Measurements from ENCODE around the gene RABAC1.

GRCh38 chr19:41988947-41989346 is 29.8 kb upstream of the RABAC1 start:
- no peak for TF ChIP-seq CTCF (IDR thresholded peaks at IDR 0.05)
- no peak for TF ChIP-seq POLR2A (IDR thresholded peaks at IDR 0.05)
- TF ChIP-seq EP300 (IDR thresholded peaks at IDR 0.05): no peak

Data from tibial nerve (tissue), 4 donors.